GM06990 (cell line): Measurements from ENCODE around the gene TENM3.

ENCODE experiments used
- DNase-seq: peaks from one replicate; pipeline ENCODE4 v3.0.0-alpha.2; 2011; ENCODE audit not compliant: insufficient read length; ENCODE audit errors: extremely low read depth
- H3K27me3 ChIP-seq: replicated peaks from 2 replicates; pipeline ENCODE4 v1.6.0; 2011; ENCODE audit warnings: low read length; ENCODE audit not compliant: control insufficient read depth, insufficient read depth
- H3K36me3 ChIP-seq: 2 replicates; pipeline ENCODE4 v1.5.1; 2011; ENCODE audit warnings: low read length; ENCODE audit not compliant: control insufficient read depth, insufficient read depth
- H3K4me3 ChIP-seq: replicated peaks from 2 replicates; pipeline ENCODE4 v1.5.1; 2011; ENCODE audit warnings: low read depth, mild to moderate bottlenecking, control low read depth, low read length
- CTCF ChIP-seq: IDR thresholded peaks from 2 replicates; pipeline ENCODE4 v1.5.1; 2011; ENCODE audit warnings: low read length, control low read depth, mild to moderate bottlenecking, inconsistent platforms; ENCODE audit not compliant: insufficient read depth, poor library complexity, severe bottlenecking

The TENM3 gene

GRCh38 chr4:182306792-182307507 lies 63.7 kb downstream of the TENM3 start:
- peak; percentile 30 for TF ChIP-seq CTCF
- H3K4me3 ChIP-seq: no peak overlapping the region
- DNase-seq: no peak
- no peaks in the 10 kb centered on the region for H3K27me3 ChIP-seq
- H3K36me3 ChIP-seq: no peaks in the 10 kb centered on the region

GRCh38 chr4:182307746-182308145 lies 64.5 kb downstream of the TENM3 start:
- no peak for DNase-seq
- TF ChIP-seq CTCF: no peak
- Histone ChIP-seq H3K4me3 (no peak overlapping the region), H3K27me3 (no peaks in the 10 kb centered on the region), H3K36me3 (no peaks in the 10 kb centered on the region)

DNA sequence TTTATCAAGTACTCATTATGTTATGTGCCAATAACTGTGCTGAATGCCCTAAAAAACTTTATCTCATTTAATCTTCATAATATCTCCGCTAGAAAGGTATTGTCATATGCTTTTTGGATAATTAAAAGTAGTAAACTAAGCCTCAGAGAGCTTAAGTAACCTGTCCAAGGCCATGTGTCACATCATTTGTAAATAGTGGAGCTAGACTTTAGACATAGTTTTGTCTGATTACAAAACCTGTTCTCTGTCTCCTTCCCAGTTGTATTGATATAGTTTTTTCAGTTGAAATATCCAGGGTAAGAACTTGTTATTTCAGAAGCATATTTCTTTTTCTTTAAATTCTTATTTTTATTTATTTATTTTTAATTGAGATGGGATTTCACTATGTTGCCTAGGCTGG lies 66.7 kb downstream of the TENM3 start:
- Histone ChIP-seq H3K36me3 (no peaks in the 10 kb centered on the region), H3K4me3 (no peak overlapping the region), H3K27me3 (no peaks in the 10 kb centered on the region)
- no peak for DNase-seq
- no peak for TF ChIP-seq CTCF

DNA sequence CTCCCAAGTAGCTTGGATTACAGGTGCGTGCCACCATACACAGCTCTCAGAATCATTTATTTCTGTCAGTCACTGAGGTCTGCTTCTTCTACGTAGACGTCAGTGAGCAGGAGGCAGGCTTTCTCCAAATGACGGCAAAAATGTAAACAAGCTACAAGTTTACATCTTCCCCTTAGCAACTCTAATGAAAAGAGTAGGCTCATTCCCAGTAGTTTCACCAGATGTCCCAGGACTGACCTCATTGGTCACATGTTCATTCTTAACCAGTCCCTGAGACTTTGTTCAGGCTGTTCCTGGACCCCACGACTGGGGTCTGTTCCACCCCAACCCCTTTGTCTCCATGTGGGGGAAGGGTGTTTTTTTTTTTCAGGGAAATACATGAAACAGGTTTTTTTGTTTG lies 67.1 kb downstream of the TENM3 start:
- no peak for DNase-seq
- no peak for TF ChIP-seq CTCF
- H3K36me3 ChIP-seq: no peaks in the 10 kb centered on the region
- no peaks in the 10 kb centered on the region for H3K27me3 ChIP-seq
- H3K4me3 ChIP-seq: no peak overlapping the region

GRCh38 chr4:182310962-182311361 lies 67.8 kb downstream of the TENM3 start:
- H3K27me3 ChIP-seq: no peaks in the 10 kb centered on the region
- no peak overlapping the region for H3K4me3 ChIP-seq
- H3K36me3 ChIP-seq: no peaks in the 10 kb centered on the region
- TF ChIP-seq CTCF: no peak
- DNase-seq: no peak

- TF ChIP-seq CTCF: no peak
- Histone ChIP-seq H3K4me3 (no peak overlapping the region), H3K36me3 (no peaks in the 10 kb centered on the region), H3K27me3 (no peaks in the 10 kb centered on the region)
- no peak for DNase-seq
These were observed 71.3 kb downstream of the TENM3 start for GRCh38 chr4:182314537-182314936.
